Kidney epithelial cell (primary cell): ENCODE data around the gene BTBD7. TPM values are rescaled to one million over a fixed set of nuclear protein-coding genes. Genes with fewer than 3 reads are reported as not detected.
"Not testable (repeated sequence)": the region's sequence is repeated elsewhere in the genome, so short reads cannot be mapped to it uniquely, and the experiment has no call there.

Experiments used
- DNase-seq: peaks from one replicate; pipeline ENCODE4 v3.0.0-alpha.2; 2010; ENCODE audit warnings: low read depth
- H3K27me3 ChIP-seq: 2 replicates; pipeline ENCODE4 v1.6.0; 2011; ENCODE audit warnings: low read length; ENCODE audit not compliant: control insufficient read depth, insufficient read depth
- H3K36me3 ChIP-seq: 2 replicates; pipeline ENCODE4 v1.5.1; 2011; ENCODE audit warnings: low read length; ENCODE audit not compliant: control insufficient read depth, insufficient read depth
- H3K4me3 ChIP-seq: 2 replicates; pipeline ENCODE4 v1.5.1; 2011; ENCODE audit warnings: low read depth, mild to moderate bottlenecking, control low read depth, low read length
- CTCF ChIP-seq: IDR thresholded peaks from 2 replicates; pipeline ENCODE4 v1.5.1; 2011; ENCODE audit warnings: mild to moderate bottlenecking, moderate library complexity, low read length, control low read depth, inconsistent platforms; ENCODE audit not compliant: insufficient read depth, poor library complexity, severe bottlenecking
- total RNA-seq: library from RNA; depleted of rRNA; stranded (reverse); fragments of >200 nt; gene quantifications from 2 replicates; pipeline ENCODE4 v1.2.3, GENCODE V29; 2015

BTBD7 gene
- total RNA-seq, 1 donor from 2014 or later, result 29.6 TPM

GRCh38 chr14:93368996-93369712 is 36.3 kb upstream of the BTBD7 start:
- Histone ChIP-seq H3K27me3 (no peaks in the 10 kb centered on the region), H3K4me3 (no peak overlapping the region), H3K36me3 (no peaks in the 10 kb centered on the region)
- peak; percentile 5 for DNase-seq
- TF ChIP-seq CTCF, result no peak

- H3K36me3 ChIP-seq, H3K27me3 ChIP-seq, H3K4me3 ChIP-seq, DNase-seq: not testable (repeated sequence)
Measured at GRCh38 chr14:93354873-93355272, 22.0 kb upstream of the BTBD7 start.

GRCh38 chr14:93348292-93348691 is 15.5 kb upstream of the BTBD7 start:
- no peak for TF ChIP-seq CTCF
- no peak for DNase-seq

GRCh38 chr14:93347850-93348249 is 15.0 kb upstream of the BTBD7 start:
- Histone ChIP-seq H3K4me3 (no peak overlapping the region), H3K36me3 (no peaks in the 10 kb centered on the region), H3K27me3 (no peaks in the 10 kb centered on the region)
- TF ChIP-seq CTCF, result no peak
- DNase-seq, result no peak

More at GRCh38 chr14:93348292-93348691, 15.5 kb upstream of the BTBD7 start:
- H3K4me3 ChIP-seq, result no peak overlapping the region
- no peaks in the 10 kb centered on the region for H3K27me3 ChIP-seq
- H3K36me3 ChIP-seq, result no peaks in the 10 kb centered on the region

- TF ChIP-seq CTCF, result no peak
- H3K27me3 ChIP-seq, result no peaks in the 10 kb centered on the region
- no peak for DNase-seq
- no peaks in the 10 kb centered on the region for H3K36me3 ChIP-seq
- no peak within 1 kb of the TSS for H3K4me3 ChIP-seq
Measured at GRCh38 chr14:93346926-93347721, 14.3 kb upstream of the BTBD7 start, which contains the start of gene COX8C. Gene COX8C, plus strand, starts transcription at chr14:93347182. Its CDS starts 87 bp downstream, at chr14:93347269.

GRCh38 chr14:93343797-93344196 is 11.0 kb upstream of the BTBD7 start:
- H3K36me3 ChIP-seq, result no peaks in the 10 kb centered on the region
- no peak overlapping the region for H3K4me3 ChIP-seq
- no peak for TF ChIP-seq CTCF
- no peaks in the 10 kb centered on the region for H3K27me3 ChIP-seq
- no peak for DNase-seq
